Epithelial cell of proximal tubule (primary cell): Measurements from ENCODE around the gene ANKRD55. TPM values are rescaled to one million over a fixed set of nuclear protein-coding genes. Genes with fewer than 3 reads are reported as not detected.
A peak's percentile ranks its signal among the peaks of the same experiment; 100 is the strongest.
"Not testable (repeated sequence)": the region's sequence is repeated elsewhere in the genome, so short reads cannot be mapped to it uniquely, and the experiment has no call there.

Experiments
- DNase-seq: peaks from one replicate; pipeline ENCODE4 v3.0.0-alpha.2; 2011; ENCODE audit warnings: low read depth
- H3K4me3 ChIP-seq: 2 replicates; pipeline ENCODE4 v1.5.1; 2011; ENCODE audit warnings: low read depth, mild to moderate bottlenecking, low read length
- CTCF ChIP-seq: conservative IDR thresholded peaks from 2 replicates; pipeline ENCODE4 v1.5.1; 2012; ENCODE audit warnings: low read depth, mild to moderate bottlenecking, low read length
- total RNA-seq: library from RNA; depleted of rRNA; stranded (reverse); fragments of >200 nt; gene quantifications from 2 replicates; pipeline ENCODE4 v1.2.3, GENCODE V29; 2015

ANKRD55 gene
- total RNA-seq, 1 donor from 2014 or later: not detected

GRCh38 chr5:56264417-56265025 lies 31.4 kb upstream of the ANKRD55 start:
- H3K4me3 ChIP-seq: no peak overlapping the region
- no peak for DNase-seq
- TF ChIP-seq CTCF: peak; percentile 71

DNA sequence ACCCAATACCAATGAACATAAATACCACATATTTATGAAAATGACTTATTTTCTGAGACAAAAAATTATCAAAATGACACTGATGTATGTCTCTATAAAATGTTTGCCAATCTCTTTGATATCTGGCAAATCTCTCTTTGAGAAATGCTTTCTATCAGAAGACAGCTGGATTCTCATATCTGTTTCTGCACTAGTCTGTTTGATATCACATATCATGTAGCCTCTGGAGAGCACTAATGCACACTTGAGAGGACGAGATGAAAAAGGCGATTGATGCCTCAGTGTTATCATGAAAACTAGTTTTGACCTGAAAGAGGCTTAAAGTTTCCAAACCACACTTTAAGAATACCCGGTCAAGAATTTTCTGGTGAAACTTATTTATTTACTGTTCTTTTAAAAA lies 29.1 kb upstream of the ANKRD55 start:
- no peak overlapping the region for H3K4me3 ChIP-seq
- TF ChIP-seq CTCF: no peak
- no peak for DNase-seq

- H3K4me3 ChIP-seq: no peak overlapping the region
- DNase-seq: no peak
- TF ChIP-seq CTCF: no peak
Observed at GRCh38 chr5:56259002-56259511, 25.9 kb upstream of the ANKRD55 start.

DNA sequence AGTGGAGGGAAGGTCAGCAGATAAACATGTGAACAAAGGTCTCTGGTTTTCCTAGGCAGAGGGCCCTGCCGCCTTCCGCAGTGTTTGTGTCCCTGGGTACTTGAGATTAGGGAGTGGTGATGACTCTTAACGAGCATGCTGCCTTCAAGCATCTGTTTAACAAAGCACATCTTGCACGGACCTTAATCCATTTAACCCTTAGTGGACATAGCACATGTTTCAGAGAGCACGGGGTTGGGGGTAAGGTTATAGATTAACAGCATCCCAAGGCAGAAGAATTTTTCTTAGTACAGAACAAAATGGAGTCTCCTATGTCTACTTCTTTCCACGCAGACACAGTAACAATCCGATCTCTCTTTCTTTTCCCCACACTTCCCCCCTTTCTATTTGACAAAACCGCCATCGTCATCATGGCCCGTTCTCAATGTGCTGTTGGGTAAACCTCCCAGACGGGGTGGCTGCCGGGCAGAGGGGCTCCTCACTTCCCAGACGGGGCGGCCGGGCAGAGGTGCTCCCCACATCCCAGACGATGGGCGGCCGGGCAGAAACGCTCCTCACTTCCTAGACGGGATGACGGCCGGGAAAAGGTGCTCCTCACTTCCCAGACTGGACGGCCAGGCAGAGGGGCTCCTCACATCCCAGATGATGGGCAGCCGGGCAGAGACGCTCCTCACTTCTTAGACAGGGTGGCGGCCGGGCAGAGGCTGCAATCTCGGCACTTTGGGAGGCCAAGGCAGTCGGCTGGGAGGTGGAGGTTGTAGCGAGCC lies 24.8 kb upstream of the ANKRD55 start:
- not testable (repeated sequence) for H3K4me3 ChIP-seq, DNase-seq

DNA sequence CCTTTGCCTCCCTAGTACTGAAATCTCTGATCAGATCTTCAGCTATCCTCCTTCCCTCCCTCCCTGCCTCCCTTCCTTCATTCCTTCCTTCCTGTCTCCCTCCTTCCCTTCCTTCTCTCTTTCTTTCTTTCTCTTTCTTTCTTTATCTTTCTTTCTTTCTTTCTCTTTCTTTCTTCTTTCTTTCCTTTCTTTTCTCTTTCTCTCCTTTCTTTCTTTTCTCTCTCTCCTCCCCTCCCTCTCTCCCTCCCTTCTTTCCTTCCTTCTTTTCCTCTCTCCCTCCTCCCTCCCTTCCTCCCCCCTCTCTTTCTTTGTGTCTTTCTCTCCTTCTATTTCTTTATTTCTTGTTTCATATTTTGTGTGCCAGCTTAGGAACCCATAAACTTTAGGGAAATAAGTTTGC lies 23.9 kb upstream of the ANKRD55 start:
- H3K4me3 ChIP-seq: no peak overlapping the region
- TF ChIP-seq CTCF: no peak
- no peak for DNase-seq

DNA sequence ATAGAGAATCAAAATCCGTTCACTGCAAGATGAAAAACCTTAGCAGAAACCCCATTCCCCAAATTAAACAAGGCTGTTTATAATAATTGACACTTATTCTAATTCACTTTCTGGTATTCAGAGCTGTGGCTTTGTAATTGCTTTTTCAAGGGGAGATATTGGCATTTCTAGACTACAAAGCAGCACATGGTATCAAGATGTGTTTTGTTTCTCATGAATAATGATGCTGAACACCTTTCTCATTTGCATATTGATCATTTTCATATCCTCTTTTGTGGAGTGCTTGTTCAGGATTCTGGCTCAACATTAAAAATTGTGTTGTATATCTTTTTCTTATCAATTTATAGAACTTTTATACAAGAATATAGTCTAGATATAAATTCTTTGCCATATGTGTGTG lies 22.4 kb upstream of the ANKRD55 start:
- DNase-seq: no peak
- no peak overlapping the region for H3K4me3 ChIP-seq
- TF ChIP-seq CTCF: no peak

DNA sequence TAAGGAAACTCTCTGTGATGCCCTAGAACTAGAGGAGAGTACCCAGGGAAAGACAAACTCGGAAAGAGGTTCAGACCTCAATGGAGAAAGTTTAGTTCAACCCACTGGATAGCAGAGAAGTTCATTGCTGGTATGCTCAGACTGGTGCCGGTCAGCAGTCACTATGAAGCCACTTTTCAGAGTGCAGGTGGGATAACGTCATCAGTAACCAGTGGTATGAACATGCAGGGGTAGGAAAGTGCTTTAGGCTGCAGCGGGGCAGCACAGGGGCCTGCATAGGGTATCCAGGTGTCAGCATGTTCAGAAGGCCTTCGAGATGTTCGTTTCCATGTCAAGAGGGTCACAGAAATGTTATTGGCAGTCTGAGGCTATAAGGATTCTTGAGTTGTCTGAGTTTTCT lies 20.8 kb upstream of the ANKRD55 start:
- no peak overlapping the region for H3K4me3 ChIP-seq
- DNase-seq: no peak
- TF ChIP-seq CTCF: no peak
